Measurements from ENCODE around the gene SASH1.

The SASH1 gene

DNA sequence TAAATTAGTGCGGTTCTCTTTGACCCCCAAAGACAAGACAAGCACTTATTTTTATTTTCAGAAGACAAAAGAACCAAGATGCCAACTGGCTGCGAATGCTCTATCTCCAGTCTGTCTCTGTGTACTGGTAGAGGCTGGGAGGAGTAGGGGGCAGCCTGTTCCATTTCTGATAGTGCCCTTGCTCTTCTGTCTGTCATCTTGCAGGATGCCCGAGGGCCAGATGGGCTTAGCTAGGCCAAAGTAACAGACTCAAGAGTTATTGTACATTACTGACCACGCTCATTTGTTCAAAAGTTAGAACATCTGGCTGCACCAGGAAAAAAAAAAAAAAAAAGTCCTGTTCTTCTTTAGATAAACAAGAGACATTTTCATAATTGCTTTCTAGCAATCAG, 206.1 kb downstream of the SASH1 start:
- Mint-ChIP-seq H3K36me3 (no peaks in the 10 kb centered on the region), H3K27me3 (peaks cover 11% of the 10 kb centered on the region), H3K4me3 (no peak overlapping the region), H3K4me1 (no peaks in the 10 kb centered on the region), H3K27ac (no peak overlapping the region), H3K9me3 (no peaks in the 10 kb centered on the region)

DNA sequence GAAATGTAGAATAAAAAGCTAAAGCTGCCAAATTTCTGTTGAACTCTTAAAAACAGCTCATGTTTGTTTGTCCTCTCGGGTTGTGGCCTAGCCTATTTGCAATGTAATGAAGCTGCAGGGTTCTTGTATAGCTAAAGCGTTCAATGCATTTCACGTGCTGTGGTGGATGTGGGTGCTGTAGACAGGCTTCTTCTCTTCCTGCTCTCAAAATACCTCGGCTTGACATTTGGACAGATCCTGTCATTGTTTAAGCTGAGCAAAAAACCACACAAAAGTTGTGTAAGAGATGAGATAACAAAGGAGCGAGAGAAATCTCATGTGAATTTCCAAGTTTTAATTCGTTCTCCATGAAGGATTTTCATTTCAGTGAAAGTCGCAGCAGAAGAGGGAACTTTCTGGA, 207.9 kb downstream of the SASH1 start:
- H3K27me3 Mint-ChIP-seq: peaks cover 13% of the 10 kb centered on the region
- H3K4me3 Mint-ChIP-seq: no peak overlapping the region
- H3K27ac Mint-ChIP-seq: no peak overlapping the region
- H3K4me1 Mint-ChIP-seq: no peaks in the 10 kb centered on the region
- H3K36me3 Mint-ChIP-seq: no peaks in the 10 kb centered on the region
- H3K9me3 Mint-ChIP-seq: no peaks in the 10 kb centered on the region

DNA sequence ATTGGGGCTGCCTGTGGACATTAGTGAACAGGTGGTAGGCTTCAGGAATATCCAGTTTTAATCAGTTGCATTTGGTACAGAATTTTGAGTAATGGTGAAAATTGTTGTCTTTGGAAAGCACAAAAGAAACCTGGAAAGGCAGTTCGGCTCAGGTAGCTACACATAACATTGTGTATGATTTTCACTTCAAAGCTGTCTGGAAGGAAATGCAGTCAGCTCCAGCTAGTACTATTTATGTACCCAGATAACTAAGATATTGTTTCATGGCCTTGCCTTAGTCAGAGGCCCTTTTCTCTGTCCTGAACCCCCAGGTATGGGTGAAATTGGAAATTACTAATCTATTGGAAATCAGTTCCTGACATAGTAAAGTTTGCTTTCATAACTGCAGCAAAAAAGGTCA, 208.6 kb downstream of the SASH1 start:
- Mint-ChIP-seq H3K9me3 (no peaks in the 10 kb centered on the region), H3K27me3 (peaks cover 14% of the 10 kb centered on the region), H3K4me1 (no peaks in the 10 kb centered on the region), H3K4me3 (no peak overlapping the region), H3K27ac (no peak overlapping the region), H3K36me3 (no peaks in the 10 kb centered on the region)

DNA sequence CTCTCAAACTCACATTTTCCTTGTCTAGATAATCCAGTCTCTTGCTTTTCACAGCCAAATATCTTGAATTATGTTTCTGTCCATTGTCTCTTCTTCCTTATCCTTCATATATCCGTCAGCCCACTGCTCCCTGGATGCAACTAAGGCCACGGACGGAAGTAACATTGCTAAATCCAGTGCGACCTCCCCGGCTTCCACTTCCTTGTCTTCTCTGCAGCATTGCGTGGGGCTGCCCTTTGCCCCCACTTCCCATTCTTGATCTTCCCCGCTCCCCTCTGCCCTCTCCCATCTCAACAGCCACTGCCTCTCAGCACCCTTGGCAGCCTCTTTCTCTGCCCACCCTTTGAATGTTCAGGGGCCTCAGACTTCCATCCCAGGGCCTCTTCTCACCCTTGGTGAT, 213.8 kb downstream of the SASH1 start:
- Mint-ChIP-seq H3K27me3 (peaks cover 26% of the 10 kb centered on the region), H3K36me3 (no peaks in the 10 kb centered on the region), H3K4me1 (peaks cover 7% of the 10 kb centered on the region), H3K9me3 (no peaks in the 10 kb centered on the region), H3K4me3 (no peak overlapping the region), H3K27ac (no peak overlapping the region)

DNA sequence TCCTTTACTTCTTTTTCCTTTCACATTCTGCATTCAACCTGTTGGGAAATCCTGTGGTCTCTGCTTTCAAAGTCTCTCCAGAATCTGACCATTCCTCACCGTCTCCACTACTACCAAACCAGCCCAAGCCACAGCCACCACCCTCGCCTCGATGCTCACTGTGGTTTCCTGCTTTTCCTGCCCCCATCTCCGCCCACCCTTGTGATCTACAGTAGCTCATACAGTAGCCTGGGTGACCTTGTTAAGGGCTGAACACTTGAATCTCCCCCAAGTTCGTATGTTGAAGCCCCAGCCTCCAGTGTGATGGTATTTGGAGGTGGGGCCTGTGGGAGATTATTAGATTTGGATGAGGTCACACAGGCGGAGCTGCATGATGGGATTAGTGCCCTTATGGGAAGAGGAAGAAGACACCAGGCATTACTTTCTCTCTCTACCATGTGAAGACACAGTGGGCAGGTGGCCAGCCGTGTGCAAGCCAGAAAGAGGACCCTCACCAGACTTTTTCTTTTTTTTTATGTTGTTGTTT, 215.2 kb downstream of the SASH1 start:
- peaks cover 21% of the 10 kb centered on the region for H3K27me3 Mint-ChIP-seq
- no peaks in the 10 kb centered on the region for H3K9me3 Mint-ChIP-seq
- H3K36me3 Mint-ChIP-seq: no peaks in the 10 kb centered on the region
- no peak overlapping the region for H3K27ac Mint-ChIP-seq
- no peak overlapping the region for H3K4me3 Mint-ChIP-seq
- peaks cover 7% of the 10 kb centered on the region for H3K4me1 Mint-ChIP-seq

DNA sequence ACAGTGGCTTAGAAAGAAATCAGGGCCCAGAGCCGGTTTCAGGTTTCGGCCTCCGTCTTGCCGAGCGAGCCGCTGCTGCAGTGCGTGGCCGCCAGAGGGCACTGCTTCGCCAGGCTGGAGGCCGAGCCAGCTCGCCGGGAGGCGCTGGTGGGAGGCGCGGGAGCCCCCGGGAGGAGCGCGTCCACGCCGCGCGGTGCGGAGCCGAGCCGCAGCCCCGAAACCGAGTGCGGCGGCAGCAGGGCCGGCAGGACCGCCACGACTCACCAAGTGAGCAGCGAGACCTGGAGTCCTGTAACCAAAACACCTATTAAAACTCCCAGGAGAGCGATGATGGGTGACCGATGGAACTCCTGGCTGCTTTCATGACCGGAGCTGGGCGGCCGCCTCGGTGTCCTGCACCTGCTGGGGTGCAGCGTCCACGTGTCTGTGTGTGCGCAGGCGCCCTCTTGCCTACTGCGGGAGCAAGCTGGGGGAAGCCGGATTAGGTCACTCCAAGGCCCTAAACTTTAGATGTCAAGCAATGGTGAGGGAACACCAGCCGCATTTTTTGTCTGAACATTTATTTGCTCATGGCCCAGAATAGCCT, 217.3 kb downstream of the SASH1 start:
- H3K36me3 Mint-ChIP-seq: no peaks in the 10 kb centered on the region
- peaks cover 14% of the 10 kb centered on the region for H3K27me3 Mint-ChIP-seq
- no peak overlapping the region for H3K4me3 Mint-ChIP-seq
- no peak overlapping the region for H3K27ac Mint-ChIP-seq
- no peaks in the 10 kb centered on the region for H3K9me3 Mint-ChIP-seq
- H3K4me1 Mint-ChIP-seq: peaks cover 7% of the 10 kb centered on the region

DNA sequence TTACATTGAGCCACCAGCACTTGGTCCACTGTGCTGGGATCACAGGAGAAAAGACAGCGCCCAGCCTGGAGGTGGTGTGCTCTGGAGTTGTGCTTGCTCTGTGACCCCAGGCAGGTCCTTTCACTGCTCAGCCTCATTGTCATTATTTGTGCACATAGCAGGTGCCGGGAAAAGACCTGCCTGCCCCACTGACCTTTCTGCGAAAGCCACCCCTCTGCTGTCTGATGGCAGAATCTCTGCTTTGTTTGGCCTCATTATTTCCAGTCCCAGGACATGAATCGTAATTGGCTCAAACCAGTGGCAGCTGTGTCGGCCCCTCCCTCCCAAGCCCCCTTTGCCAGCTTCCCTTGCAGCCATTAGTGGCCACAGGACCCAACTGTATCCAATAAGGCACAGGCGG, 219.0 kb downstream of the SASH1 start:
- no peak overlapping the region for H3K4me3 Mint-ChIP-seq
- peaks cover 7% of the 10 kb centered on the region for H3K4me1 Mint-ChIP-seq
- H3K27ac Mint-ChIP-seq: no peak overlapping the region
- no peaks in the 10 kb centered on the region for H3K9me3 Mint-ChIP-seq
- H3K27me3 Mint-ChIP-seq: peaks cover 11% of the 10 kb centered on the region
- no peaks in the 10 kb centered on the region for H3K36me3 Mint-ChIP-seq

DNA sequence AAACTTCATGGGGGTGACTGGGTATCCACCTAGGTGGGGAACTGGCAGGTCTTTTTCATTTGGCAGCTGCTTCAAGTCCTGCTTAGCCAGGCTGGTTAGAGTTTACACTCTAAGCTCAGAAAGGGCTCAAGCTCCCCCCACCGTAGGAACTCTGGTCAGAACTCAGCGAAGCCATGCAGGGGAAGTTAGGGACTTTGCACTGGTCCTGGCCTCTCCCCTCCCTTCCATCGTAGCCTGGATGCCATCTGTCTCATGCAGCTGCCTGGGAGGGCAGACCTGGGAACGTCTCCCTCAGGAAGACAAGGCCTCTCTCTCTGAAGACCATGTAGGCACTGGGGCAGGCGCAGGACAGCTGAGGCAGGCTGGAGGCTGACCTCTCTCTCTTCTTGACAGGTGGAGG, 220.4 kb downstream of the SASH1 start:
- H3K27ac Mint-ChIP-seq: no peak overlapping the region
- H3K4me1 Mint-ChIP-seq: peaks cover under 1% of the 10 kb centered on the region
- no peaks in the 10 kb centered on the region for H3K9me3 Mint-ChIP-seq
- H3K4me3 Mint-ChIP-seq: no peak overlapping the region
- peaks cover 12% of the 10 kb centered on the region for H3K27me3 Mint-ChIP-seq
- no peaks in the 10 kb centered on the region for H3K36me3 Mint-ChIP-seq

DNA sequence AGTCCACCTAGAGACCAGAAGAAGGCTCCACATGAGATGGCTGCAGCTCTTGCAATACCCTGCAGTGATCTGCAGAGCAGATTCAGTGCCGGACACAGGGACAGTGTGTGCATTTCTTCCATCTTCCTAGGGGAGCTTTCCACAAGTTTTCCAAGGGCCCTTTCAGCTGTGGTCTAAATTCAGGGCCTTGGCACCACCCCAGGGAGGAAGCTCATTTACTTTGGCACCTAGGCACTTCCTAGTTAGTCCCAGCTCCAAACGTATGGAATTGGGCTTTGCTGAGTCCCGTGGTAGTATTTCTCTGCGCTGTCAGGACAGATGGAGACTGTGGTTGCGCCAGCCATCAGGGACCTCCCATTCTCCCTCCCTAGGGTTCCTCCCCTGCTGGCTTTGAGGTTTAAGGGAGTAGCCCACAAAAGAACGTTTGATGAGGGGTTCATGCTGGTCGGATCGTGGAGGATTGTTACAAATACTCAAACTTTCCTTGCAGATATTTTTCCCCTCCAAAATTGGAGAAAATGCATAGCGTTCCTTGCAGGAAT, 221.9 kb downstream of the SASH1 start:
- Mint-ChIP-seq H3K9me3 (no peaks in the 10 kb centered on the region), H3K36me3 (no peaks in the 10 kb centered on the region), H3K27ac (no peak overlapping the region), H3K4me3 (no peak overlapping the region), H3K27me3 (peaks cover 6% of the 10 kb centered on the region), H3K4me1 (no peaks in the 10 kb centered on the region)

DNA sequence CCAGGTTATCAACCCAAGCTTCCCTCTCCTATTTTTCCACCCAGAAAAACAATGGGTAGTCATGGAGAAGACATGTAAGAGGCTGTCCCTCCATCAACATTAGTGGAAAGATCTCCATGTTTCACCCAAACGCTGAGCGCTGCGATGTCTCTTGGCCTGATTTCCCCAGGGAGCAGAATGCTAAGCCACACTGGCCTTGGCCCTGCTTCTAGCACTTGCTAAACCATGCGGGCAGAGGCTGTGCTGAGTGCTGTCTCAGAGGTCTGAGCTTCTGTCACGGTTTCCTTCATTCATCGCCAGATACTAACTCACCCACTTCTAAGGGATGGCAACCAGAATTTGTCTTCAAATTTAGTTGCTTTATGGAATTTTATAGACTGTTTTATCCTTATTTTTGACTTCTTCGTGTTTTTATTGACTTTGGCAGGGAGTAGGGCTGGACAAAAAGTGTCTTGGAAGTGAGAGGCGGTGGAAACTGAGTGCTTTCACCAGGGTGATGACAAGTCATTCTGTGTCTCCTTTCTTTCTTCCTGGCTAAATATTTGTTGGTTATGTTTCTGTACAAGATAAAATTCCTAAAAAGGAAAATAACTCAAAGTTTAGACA, 222.8 kb downstream of the SASH1 start:
- H3K27me3 Mint-ChIP-seq: peaks cover 8% of the 10 kb centered on the region
- H3K27ac Mint-ChIP-seq: no peak overlapping the region
- H3K4me3 Mint-ChIP-seq: no peak overlapping the region
- no peaks in the 10 kb centered on the region for H3K4me1 Mint-ChIP-seq
- no peaks in the 10 kb centered on the region for H3K9me3 Mint-ChIP-seq
- no peaks in the 10 kb centered on the region for H3K36me3 Mint-ChIP-seq

DNA sequence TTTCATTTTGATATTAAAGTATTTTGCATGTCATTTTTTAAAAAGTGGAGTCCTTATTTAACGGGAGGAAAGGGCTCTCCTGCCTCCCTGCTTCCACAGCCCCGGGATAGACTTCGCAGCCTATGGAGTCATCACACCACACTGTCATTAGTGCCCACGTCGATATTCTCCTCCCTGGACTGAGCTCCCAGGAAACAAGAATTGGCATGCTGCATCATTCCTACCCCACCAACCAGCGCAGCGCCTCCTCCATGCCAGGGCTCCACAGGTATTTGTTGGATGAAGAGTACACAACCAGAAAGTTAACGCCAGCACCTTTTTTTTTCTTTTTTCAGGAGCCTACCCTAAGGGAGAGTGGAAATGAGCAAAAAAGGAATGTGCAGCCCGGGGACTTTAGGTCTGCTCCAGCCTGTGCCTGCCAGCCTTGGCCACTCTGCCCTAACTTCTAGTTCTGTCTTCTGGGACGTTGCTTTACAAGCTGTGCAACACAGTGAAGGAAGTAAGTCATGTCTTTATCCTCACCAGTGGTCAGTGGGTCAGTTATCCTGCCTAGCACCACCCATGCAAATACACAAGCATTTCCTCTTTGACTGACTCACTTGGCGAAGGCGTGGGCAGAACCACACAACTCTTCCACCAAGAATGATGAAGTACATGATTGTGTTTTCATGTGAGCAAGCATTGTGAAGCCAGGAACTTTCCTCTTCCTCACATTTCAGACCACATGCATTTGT, 223.5 kb downstream of the SASH1 start:
- H3K27ac Mint-ChIP-seq: no peak overlapping the region
- no peaks in the 10 kb centered on the region for H3K36me3 Mint-ChIP-seq
- H3K4me3 Mint-ChIP-seq: no peak overlapping the region
- H3K27me3 Mint-ChIP-seq: peaks cover 9% of the 10 kb centered on the region
- H3K9me3 Mint-ChIP-seq: no peaks in the 10 kb centered on the region
- H3K4me1 Mint-ChIP-seq: no peaks in the 10 kb centered on the region

DNA sequence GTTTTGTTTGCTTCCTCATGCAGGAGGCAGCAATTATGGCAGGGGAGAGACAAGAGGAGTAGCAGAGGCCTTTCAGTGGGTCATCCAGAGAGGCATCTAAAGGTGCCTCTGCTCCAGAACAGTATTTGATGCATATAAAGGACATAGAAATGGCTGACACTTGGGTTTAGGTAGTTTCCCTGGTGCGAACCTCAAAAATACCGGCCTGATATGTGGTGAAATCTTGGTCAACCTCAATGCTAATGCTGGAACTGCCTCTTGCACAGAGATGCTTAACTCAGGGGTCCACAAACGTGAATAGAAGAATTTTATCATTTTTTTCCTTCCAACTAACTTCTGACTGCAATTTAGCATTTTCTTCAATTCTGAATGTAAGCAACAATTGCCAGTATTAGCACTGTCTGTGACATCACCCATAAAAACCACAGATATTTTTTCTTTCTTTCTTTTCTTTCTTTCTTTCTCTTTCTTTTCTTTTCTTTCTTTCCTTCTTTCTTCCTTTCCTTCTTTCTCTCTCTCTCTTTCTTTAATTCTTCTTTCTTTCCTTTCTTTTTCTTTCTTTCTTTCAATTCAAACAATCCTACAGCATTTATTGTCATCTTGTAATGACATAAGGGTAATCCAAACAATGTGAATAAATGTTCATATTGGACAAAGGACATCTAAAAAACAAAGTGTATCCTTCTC, 224.2 kb downstream of the SASH1 start:
- Mint-ChIP-seq H3K27ac (no peak overlapping the region), H3K36me3 (no peaks in the 10 kb centered on the region), H3K9me3 (no peaks in the 10 kb centered on the region), H3K4me1 (no peaks in the 10 kb centered on the region), H3K4me3 (no peak overlapping the region), H3K27me3 (peaks cover 9% of the 10 kb centered on the region)

DNA sequence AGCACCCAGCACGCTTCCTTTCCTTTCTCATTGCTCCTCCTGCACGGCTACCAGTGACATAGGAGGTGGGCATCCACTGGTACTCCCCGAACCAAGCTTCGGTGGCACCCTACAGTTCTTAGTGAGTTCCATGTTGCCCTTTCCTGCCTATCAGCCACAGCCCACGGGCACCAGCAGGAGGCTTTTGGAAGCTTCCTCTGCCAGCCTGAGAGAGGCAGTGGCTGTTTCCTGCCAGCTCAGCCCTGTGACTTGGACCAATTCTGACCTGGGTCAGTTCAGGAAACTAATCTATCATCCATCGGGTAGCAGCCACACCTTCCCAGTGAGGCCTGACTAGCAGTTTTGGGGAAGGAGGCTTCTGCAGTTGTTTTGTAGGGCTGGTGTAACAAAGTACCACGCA, 227.8 kb downstream of the SASH1 start:
- peaks cover 8% of the 10 kb centered on the region for H3K27me3 Mint-ChIP-seq
- no peaks in the 10 kb centered on the region for H3K36me3 Mint-ChIP-seq
- H3K9me3 Mint-ChIP-seq: no peaks in the 10 kb centered on the region
- H3K4me1 Mint-ChIP-seq: no peaks in the 10 kb centered on the region
- no peak overlapping the region for H3K27ac Mint-ChIP-seq
- no peak overlapping the region for H3K4me3 Mint-ChIP-seq

DNA sequence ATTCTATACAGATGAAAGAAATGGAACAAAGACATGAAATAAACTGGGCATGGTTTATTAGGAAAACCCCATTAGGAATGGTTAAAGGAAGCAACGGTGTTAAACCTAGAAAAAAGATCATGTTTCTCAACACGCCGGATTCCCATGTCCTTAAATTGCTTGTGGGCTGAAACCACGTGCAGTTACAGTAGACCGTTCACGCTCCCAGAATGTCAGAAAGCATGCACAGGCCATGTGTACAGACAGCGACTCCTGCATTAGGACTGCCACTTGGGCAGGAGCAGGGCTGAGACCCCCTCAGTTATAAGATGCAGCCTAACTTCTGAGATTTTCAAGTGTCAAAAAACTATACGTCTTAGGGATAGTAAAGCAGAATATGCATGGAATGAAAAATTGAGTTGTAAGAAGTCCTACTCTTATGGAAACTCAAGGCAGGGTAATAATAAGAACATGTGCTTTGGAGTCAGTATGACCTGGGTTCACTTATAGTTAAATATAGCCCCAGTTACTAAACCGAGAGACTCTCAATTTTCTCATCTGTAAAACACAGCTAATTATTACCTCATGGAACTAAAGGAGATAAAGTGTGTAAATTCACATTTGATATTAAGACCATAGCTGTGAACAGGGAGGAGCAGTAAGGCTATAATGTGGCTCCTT, 230.2 kb downstream of the SASH1 start:
- no peak overlapping the region for H3K4me3 Mint-ChIP-seq
- no peaks in the 10 kb centered on the region for H3K4me1 Mint-ChIP-seq
- peaks cover 8% of the 10 kb centered on the region for H3K27me3 Mint-ChIP-seq

DNA sequence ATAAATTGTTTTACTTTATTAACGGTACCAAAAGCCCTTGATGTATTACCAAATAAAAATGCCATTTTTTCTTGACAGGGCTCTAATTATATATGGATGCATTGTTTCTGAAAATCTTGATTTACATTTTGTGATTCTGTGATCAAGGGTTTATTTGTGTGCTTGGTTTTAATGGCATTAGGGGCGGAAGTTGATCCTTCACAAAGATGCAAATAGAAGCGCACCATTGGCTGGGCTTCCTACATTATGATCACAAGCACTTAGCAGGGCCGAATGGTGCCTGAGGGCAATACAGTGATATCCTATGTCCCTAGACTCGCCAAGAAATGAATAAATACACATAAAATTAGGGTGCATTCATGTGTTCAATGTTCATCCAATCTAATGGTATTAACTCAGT, 231.3 kb downstream of the SASH1 start:
- no peak overlapping the region for H3K4me3 Mint-ChIP-seq
- H3K27me3 Mint-ChIP-seq: peaks cover 8% of the 10 kb centered on the region
- H3K36me3 Mint-ChIP-seq: no peaks in the 10 kb centered on the region
- H3K27ac Mint-ChIP-seq: no peak overlapping the region
- no peaks in the 10 kb centered on the region for H3K9me3 Mint-ChIP-seq
- H3K4me1 Mint-ChIP-seq: no peaks in the 10 kb centered on the region

More for the DNA sequence above, 230.2 kb downstream of the SASH1 start:
- H3K9me3 Mint-ChIP-seq: no peaks in the 10 kb centered on the region
- H3K36me3 Mint-ChIP-seq: no peaks in the 10 kb centered on the region
- H3K27ac Mint-ChIP-seq: no peak overlapping the region

Measured in activated naive CD4-positive, alpha-beta T cell treated with anti-CD3 and anti-CD28 coated beads, Interleukin-2, amount 50 U/mL, for 24 hours (primary cell).